SK-N-SH (cell line): ENCODE data around the gene DPF3. TPM values are rescaled to one million over a fixed set of nuclear protein-coding genes. Genes with fewer than 3 reads are reported as not detected.

Experiments
- CTCF ChIA-PET: fragments of 300-600, 350-600 bp; formaldehyde crosslinking; extraction: SDS; loops from one replicate; lab custom pipeline; 2021; lab: Yijun Ruan, JAX
- POLR2A ChIA-PET: fragments of 350-600 bp; sonication (Branson Sonifier 250); formaldehyde crosslinking; extraction: SDS; loops from one replicate; lab custom pipeline; 2020; ENCODE audit warnings: antibody characterized with exemption, inconsistent platforms; lab: Yijun Ruan, JAX
- DNase-seq: peaks from one replicate; pipeline ENCODE4 v3.0.0; 2012
- H2AFZ ChIP-seq: fragments of 200-600 bp; sonication (generic); 2 replicates; pipeline ENCODE4 v1.8.1; 2016; ENCODE audit warnings: antibody characterized with exemption, mild to moderate bottlenecking, low read depth
- H3F3A ChIP-seq: fragments of 200-600 bp; sonication (generic); replicated peaks from 2 replicates; pipeline ENCODE3; 2016; ENCODE audit warnings: antibody characterized with exemption, mild to moderate bottlenecking; ENCODE audit not compliant: insufficient read depth
- H3K27ac ChIP-seq, 2 experiments: fragments of 200-500 bp in 1 of 2; fragments of 200-600 bp in 1 of 2; sonication (Bioruptor generic) in 1 of 2; sonication (generic), shearing (Covaris generic) in 1 of 2; 2 replicates each; pipeline versions ENCODE4 v1.5.1 to v1.6.1; 2014 to 2016; ENCODE audit warnings: low read depth in 2 of 2, inconsistent platforms in 1 of 2, low read length in 1 of 2, mild to moderate bottlenecking in 1 of 2, mixed read lengths in 1 of 2
- H3K27me3 ChIP-seq: fragments of 200-600 bp; sonication (generic), shearing (Covaris generic); 2 replicates; pipeline ENCODE4 v1.6.1; 2016; ENCODE audit warnings: mixed run types; ENCODE audit not compliant: insufficient read depth
- H3K36me3 ChIP-seq, 2 experiments: fragments of 200-500 bp in 1 of 2; fragments of 200-600 bp in 1 of 2; sonication (Bioruptor generic) in 1 of 2; sonication (generic) in 1 of 2; replicated peaks in 1 of 2; 2 replicates each; pipeline versions ENCODE3 to v1.5.1; 2014 to 2016; ENCODE audit warnings: low read length in 1 of 2, mild to moderate bottlenecking in 1 of 2; ENCODE audit not compliant: insufficient read depth in 2 of 2, control insufficient read depth in 1 of 2
- H3K4me1 ChIP-seq, 2 experiments: fragments of 200-500 bp in 1 of 2; fragments of 200-600 bp in 1 of 2; sonication (Bioruptor generic) in 1 of 2; sonication (generic), shearing (Covaris generic) in 1 of 2; 2 replicates each; pipeline versions ENCODE4 v1.5.1 to v1.6.1; 2014 to 2016; ENCODE audit warnings: low read depth in 1 of 2, low read length in 1 of 2, mixed run types in 1 of 2; ENCODE audit not compliant: insufficient read depth in 2 of 2, control insufficient read depth in 1 of 2
- H3K4me2 ChIP-seq: fragments of 200-600 bp; sonication (generic), shearing (Covaris generic); 2 replicates; pipeline ENCODE4 v1.6.1; 2017; ENCODE audit warnings: mixed run types
- H3K4me3 ChIP-seq, 2 experiments: fragments of 200-500 bp in 1 of 2; fragments of 200-600 bp in 1 of 2; sonication (Bioruptor generic) in 1 of 2; sonication (generic), shearing (Covaris generic) in 1 of 2; 2 replicates each; pipeline versions ENCODE4 v1.5.1 to v1.8.1; 2014 to 2016; ENCODE audit warnings: low read depth in 2 of 2, inconsistent platforms in 1 of 2, low read length in 1 of 2, mild to moderate bottlenecking in 1 of 2, mixed read lengths in 1 of 2, moderate library complexity in 1 of 2
- H3K79me2 ChIP-seq: fragments of 200-600 bp; sonication (generic); 2 replicates; pipeline ENCODE4 v1.8.1; 2017; ENCODE audit warnings: mild to moderate bottlenecking; ENCODE audit not compliant: insufficient read depth
- H3K9ac ChIP-seq: fragments of 200-600 bp; sonication (generic); 2 replicates; pipeline ENCODE4 v1.6.1; 2017; ENCODE audit warnings: mixed run types
- H3K9me2 ChIP-seq: fragments of 200-600 bp; sonication (generic); 2 replicates; pipeline ENCODE4 v1.6.1; 2017; ENCODE audit warnings: mixed run types
- H3K9me3 ChIP-seq: fragments of 200-600 bp; sonication (generic); 2 replicates; pipeline ENCODE4 v1.6.1; 2017; ENCODE audit warnings: mixed run types, mild to moderate bottlenecking, moderate library complexity
- H4K20me1 ChIP-seq: fragments of 200-600 bp; sonication (generic); 2 replicates; pipeline ENCODE4 v1.6.1; 2017; ENCODE audit warnings: mild to moderate bottlenecking, mixed run types; ENCODE audit not compliant: insufficient read depth
- CHD2 ChIP-seq: fragments of 150-350 bp; IDR thresholded peaks from 2 replicates; pipeline ENCODE4 v1.6.1; 2018; ENCODE audit warnings: low read length; ENCODE audit not compliant: partially characterized antibody
- GABPA ChIP-seq: IDR thresholded peaks from 2 replicates; pipeline ENCODE4 v1.4.0; 2012; ENCODE audit warnings: low read depth, mild to moderate bottlenecking
- NRF1 ChIP-seq: IDR thresholded peaks from 2 replicates; pipeline ENCODE4 v1.6.1; 2012; ENCODE audit warnings: low read depth, mild to moderate bottlenecking, low read length
- POLR2AphosphoS5 ChIP-seq: IDR thresholded peaks from 2 replicates; pipeline ENCODE4 v1.6.1; 2012; ENCODE audit warnings: low read depth, low read length
- RFX5 ChIP-seq: IDR thresholded peaks from 2 replicates; pipeline ENCODE4 v1.6.1; 2012; ENCODE audit warnings: mild to moderate bottlenecking, improper control_type of control experiment, low read length
- TCF12 ChIP-seq: IDR thresholded peaks from 2 replicates; pipeline ENCODE4 v1.4.0; 2012
- YY1 ChIP-seq: IDR thresholded peaks from 2 replicates; pipeline ENCODE4 v1.4.0; 2012; ENCODE audit warnings: low read depth, mild to moderate bottlenecking
- polyA plus RNA-seq, 3 experiments: library from polyadenylated mRNA; depleted of rRNA; stranded (reverse); fragments of >200 nt; gene quantifications; 2 replicates each; pipeline ENCODE4 v1.2.3, GENCODE V29; 2012
- TF ChIP-seq, protein P1 (sequence below): IDR thresholded peaks from 2 replicates; pipeline ENCODE4 v1.4.0; 2012; ENCODE audit warnings: low read depth, borderline replicate concordance
- TF ChIP-seq, protein P2 (sequence below): IDR thresholded peaks from 2 replicates; pipeline ENCODE4; 2012
- TF ChIP-seq, protein P3 (sequence below): IDR thresholded peaks from 2 replicates; pipeline ENCODE4 v1.4.0; 2012; ENCODE audit warnings: low read depth, borderline replicate concordance
- TF ChIP-seq, protein P4 (sequence below): fragments of 150-350 bp; IDR thresholded peaks from 2 replicates; pipeline ENCODE4 v1.6.1; 2017; ENCODE audit warnings: antibody characterized with exemption, low read length, low read depth, borderline replicate concordance

Gene DPF3
- polyA plus RNA-seq, 1 of the 3 experiments (the other 2 are of a cell fraction) = 2.8 TPM

DNA sequence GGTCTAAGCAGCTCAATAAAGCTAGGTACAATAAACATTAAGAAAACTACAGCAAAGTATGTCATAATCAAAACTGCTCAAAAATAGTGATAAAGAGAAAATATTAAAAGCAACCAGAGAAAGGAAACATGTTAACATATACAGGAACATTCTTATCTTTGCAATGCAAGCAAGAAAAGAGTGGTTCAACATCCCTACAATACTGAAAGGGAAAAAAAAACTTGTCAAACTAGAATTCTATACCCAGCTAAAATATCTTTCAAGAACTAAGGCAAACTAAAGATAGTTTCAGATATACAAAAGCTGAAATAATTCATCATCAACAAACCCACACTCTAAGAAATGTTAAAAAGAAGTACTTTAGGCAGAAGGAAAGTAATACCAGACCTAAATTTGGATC is 134.2 kb downstream of the DPF3 start:
- H3K4me1 ChIP-seq = peaks cover 0 to 5% of the 10 kb centered on the region in 2 experiments; a peak in 1 of 4 replicates
- H2AFZ ChIP-seq = no peak overlapping the region
- H3K9me3 ChIP-seq = peaks cover 30% of the 10 kb centered on the region
- DNase-seq = no peak
- TF ChIP-seq POLR2AphosphoS5 (no peak), YY1 (no peak), NRF1 (no peak), GABPA (no peak), RFX5 (no peak), TCF12 (no peak)
- TF ChIP-seq, protein P1, sequence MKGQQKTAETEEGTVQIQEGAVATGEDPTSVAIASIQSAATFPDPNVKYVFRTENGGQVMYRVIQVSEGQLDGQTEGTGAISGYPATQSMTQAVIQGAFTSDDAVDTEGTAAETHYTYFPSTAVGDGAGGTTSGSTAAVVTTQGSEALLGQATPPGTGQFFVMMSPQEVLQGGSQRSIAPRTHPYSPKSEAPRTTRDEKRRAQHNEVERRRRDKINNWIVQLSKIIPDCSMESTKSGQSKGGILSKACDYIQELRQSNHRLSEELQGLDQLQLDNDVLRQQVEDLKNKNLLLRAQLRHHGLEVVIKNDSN = no peak
- TF ChIP-seq, protein P2, sequence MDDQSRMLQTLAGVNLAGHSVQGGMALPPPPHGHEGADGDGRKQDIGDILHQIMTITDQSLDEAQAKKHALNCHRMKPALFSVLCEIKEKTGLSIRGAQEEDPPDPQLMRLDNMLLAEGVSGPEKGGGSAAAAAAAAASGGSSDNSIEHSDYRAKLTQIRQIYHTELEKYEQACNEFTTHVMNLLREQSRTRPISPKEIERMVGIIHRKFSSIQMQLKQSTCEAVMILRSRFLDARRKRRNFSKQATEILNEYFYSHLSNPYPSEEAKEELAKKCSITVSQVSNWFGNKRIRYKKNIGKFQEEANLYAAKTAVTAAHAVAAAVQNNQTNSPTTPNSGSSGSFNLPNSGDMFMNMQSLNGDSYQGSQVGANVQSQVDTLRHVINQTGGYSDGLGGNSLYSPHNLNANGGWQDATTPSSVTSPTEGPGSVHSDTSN = no peak
- TF ChIP-seq, protein P3, sequence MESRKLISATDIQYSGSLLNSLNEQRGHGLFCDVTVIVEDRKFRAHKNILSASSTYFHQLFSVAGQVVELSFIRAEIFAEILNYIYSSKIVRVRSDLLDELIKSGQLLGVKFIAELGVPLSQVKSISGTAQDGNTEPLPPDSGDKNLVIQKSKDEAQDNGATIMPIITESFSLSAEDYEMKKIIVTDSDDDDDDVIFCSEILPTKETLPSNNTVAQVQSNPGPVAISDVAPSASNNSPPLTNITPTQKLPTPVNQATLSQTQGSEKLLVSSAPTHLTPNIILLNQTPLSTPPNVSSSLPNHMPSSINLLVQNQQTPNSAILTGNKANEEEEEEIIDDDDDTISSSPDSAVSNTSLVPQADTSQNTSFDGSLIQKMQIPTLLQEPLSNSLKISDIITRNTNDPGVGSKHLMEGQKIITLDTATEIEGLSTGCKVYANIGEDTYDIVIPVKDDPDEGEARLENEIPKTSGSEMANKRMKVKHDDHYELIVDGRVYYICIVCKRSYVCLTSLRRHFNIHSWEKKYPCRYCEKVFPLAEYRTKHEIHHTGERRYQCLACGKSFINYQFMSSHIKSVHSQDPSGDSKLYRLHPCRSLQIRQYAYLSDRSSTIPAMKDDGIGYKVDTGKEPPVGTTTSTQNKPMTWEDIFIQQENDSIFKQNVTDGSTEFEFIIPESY = no peak
- TF ChIP-seq, all 33 proteins: peak for 0
- Histone ChIP-seq H3F3A (no peaks in the 10 kb centered on the region), H3K4me3 (no peak overlapping the region), H4K20me1 (no peaks in the 10 kb centered on the region), H3K79me2 (no peaks in the 10 kb centered on the region), H3K27me3 (no peaks in the 10 kb centered on the region), H3K36me3 (no peaks in the 10 kb centered on the region), H3K9ac (no peak overlapping the region), H3K9me2 (no peaks in the 10 kb centered on the region), H3K4me2 (no peak overlapping the region), H3K27ac (no peak overlapping the region)
- ChIA-PET CTCF (no interaction called here), POLR2A (no interaction called here)

DNA sequence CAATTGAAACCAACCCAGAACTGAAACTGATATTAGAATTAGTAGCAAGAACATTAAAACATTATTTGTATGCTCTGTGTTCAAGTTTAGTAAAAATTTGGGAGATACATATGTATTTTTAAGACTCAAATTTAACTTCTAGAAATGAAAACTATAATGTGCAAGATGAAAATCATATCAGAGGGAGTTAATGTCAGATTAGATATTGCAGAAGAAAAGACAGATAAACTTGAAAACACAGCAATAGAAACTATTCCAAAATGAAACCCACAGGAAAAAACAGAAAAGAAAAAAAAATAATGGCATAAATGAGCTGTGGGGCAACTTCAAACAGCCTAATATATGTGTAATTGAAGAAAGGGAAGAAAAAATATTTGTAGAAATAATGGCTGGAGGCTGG is 134.9 kb downstream of the DPF3 start:
- no peaks in the 10 kb centered on the region for H3K79me2 ChIP-seq
- DNase-seq = no peak
- no peaks in the 10 kb centered on the region for H3K27me3 ChIP-seq
- H3K9ac ChIP-seq = no peak overlapping the region
- H4K20me1 ChIP-seq = no peaks in the 10 kb centered on the region
- no peak overlapping the region for H3K4me2 ChIP-seq
- TF ChIP-seq, protein P4, sequence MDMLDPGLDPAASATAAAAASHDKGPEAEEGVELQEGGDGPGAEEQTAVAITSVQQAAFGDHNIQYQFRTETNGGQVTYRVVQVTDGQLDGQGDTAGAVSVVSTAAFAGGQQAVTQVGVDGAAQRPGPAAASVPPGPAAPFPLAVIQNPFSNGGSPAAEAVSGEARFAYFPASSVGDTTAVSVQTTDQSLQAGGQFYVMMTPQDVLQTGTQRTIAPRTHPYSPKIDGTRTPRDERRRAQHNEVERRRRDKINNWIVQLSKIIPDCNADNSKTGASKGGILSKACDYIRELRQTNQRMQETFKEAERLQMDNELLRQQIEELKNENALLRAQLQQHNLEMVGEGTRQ = no peak
- no peak for TF ChIP-seq CHD2
- H2AFZ ChIP-seq = no peak overlapping the region
- no peaks in the 10 kb centered on the region for H3F3A ChIP-seq
- no peaks in the 10 kb centered on the region for H3K36me3 ChIP-seq
- peaks cover 30% of the 10 kb centered on the region for H3K9me3 ChIP-seq
- POLR2A ChIA-PET = no interaction called here
- H3K9me2 ChIP-seq = no peaks in the 10 kb centered on the region
- H3K4me1 ChIP-seq = peaks cover 0 to 5% of the 10 kb centered on the region in 2 experiments; a peak in 1 of 4 replicates
- CTCF ChIA-PET = no interaction called here
- H3K27ac ChIP-seq = no peak overlapping the region
- H3K4me3 ChIP-seq = no peak overlapping the region
